ENCODE measurements around the gene RNF168.
"Not testable (repeated sequence)": the region's sequence is repeated elsewhere in the genome, so short reads cannot be mapped to it uniquely, and the experiment has no call there.

RNF168 gene

GRCh38 chr3:196506687-196507086, 3.1 kb upstream of the RNF168 start:
- H3K27ac ChIP-seq = no peak overlapping the region
- no peak overlapping the region for H3K4me2 ChIP-seq (ENCODE audit: low read length)
- peaks cover under 1% of the 10 kb centered on the region for H3K4me1 ChIP-seq
- H2AFZ ChIP-seq = peak overlapping the region; percentile 24
- no peaks in the 10 kb centered on the region for H3K36me3 ChIP-seq (ENCODE audit: control insufficient read depth, insufficient read depth, low read length)
- H3K27me3 ChIP-seq (ENCODE audit: control insufficient read depth, insufficient read depth, low read length) = no peaks in the 10 kb centered on the region
- no peaks in the 10 kb centered on the region for H3K9me3 ChIP-seq (ENCODE audit: control insufficient read depth, low read length)
- H3K9ac ChIP-seq = no peak overlapping the region
- TF ChIP-seq CTCF (IDR thresholded peaks at IDR 0.05) = no peak
- peaks cover 4% of the 10 kb centered on the region for H3K79me2 ChIP-seq
- no peak overlapping the region for H3K4me3 ChIP-seq (ENCODE audit: low read depth, low read length)

GRCh38 chr3:196504556-196504955, 988 bp upstream of the RNF168 start:
- no peak overlapping the region for H3K27ac ChIP-seq
- H3K4me1 ChIP-seq = peaks cover 13% of the 10 kb centered on the region
- no peak for TF ChIP-seq CTCF (IDR thresholded peaks at IDR 0.05)
- no peak overlapping the region for H3K4me2 ChIP-seq (ENCODE audit: low read length)
- H2AFZ ChIP-seq = peak overlapping the region; percentile 75
- H3K9ac ChIP-seq = no peak overlapping the region
- H3K36me3 ChIP-seq (ENCODE audit: control insufficient read depth, insufficient read depth, low read length) = no peaks in the 10 kb centered on the region
- H3K9me3 ChIP-seq (ENCODE audit: control insufficient read depth, low read length) = no peaks in the 10 kb centered on the region
- H3K79me2 ChIP-seq = peaks cover 24% of the 10 kb centered on the region
- H3K4me3 ChIP-seq (ENCODE audit: low read depth, low read length) = no peak overlapping the region
- H3K27me3 ChIP-seq (ENCODE audit: control insufficient read depth, insufficient read depth, low read length) = no peaks in the 10 kb centered on the region

- Histone ChIP-seq H3K79me2 (peaks cover 29% of the 10 kb centered on the region), H3K4me2 (ENCODE audit: low read length) (peak overlapping the region; percentile 67), H3K4me3 (ENCODE audit: low read depth, low read length) (peak overlapping the region; percentile 75), H3K4me1 (peaks cover 15% of the 10 kb centered on the region), H3K27ac (peak overlapping the region; percentile 79), H2AFZ (peak overlapping the region; percentile 75)
- not testable (repeated sequence) for H3K36me3 ChIP-seq (ENCODE audit: control insufficient read depth, insufficient read depth, low read length); H3K27me3 ChIP-seq (ENCODE audit: control insufficient read depth, insufficient read depth, low read length); H3K9me3 ChIP-seq (ENCODE audit: control insufficient read depth, low read length); H3K9ac ChIP-seq
Observed at GRCh38 chr3:196504077-196504398, 470 bp upstream of the RNF168 start.

- Histone ChIP-seq H3K9me3 (ENCODE audit: control insufficient read depth, low read length) (no peaks in the 10 kb centered on the region), H3K4me3 (ENCODE audit: low read depth, low read length) (peak overlapping the region; percentile 75), H3K36me3 (ENCODE audit: control insufficient read depth, insufficient read depth, low read length) (no peaks in the 10 kb centered on the region), H3K79me2 (peaks cover 40% of the 10 kb centered on the region), H3K9ac (peak overlapping the region; percentile 11), H3K4me2 (ENCODE audit: low read length) (peak overlapping the region; percentile 92), H3K27ac (peak overlapping the region; percentile 79), H2AFZ (peak overlapping the region; percentile 75), H3K27me3 (ENCODE audit: control insufficient read depth, insufficient read depth, low read length) (no peaks in the 10 kb centered on the region), H3K4me1 (peaks cover 16% of the 10 kb centered on the region)
- TF ChIP-seq CTCF (IDR thresholded peaks at IDR 0.05) = no peak
Observed at GRCh38 chr3:196502775-196503195, 783 bp downstream of the RNF168 start.

GRCh38 chr3:196501316-196502044, 2.1 kb downstream of the RNF168 start:
- H2AFZ ChIP-seq = no peak overlapping the region
- H3K27me3 ChIP-seq (ENCODE audit: control insufficient read depth, insufficient read depth, low read length) = no peaks in the 10 kb centered on the region
- peaks cover 16% of the 10 kb centered on the region for H3K4me1 ChIP-seq
- H3K9ac ChIP-seq = no peak overlapping the region
- no peak for TF ChIP-seq CTCF (IDR thresholded peaks at IDR 0.05)
- H3K36me3 ChIP-seq (ENCODE audit: control insufficient read depth, insufficient read depth, low read length) = no peaks in the 10 kb centered on the region
- H3K27ac ChIP-seq = no peak overlapping the region
- peak overlapping the region; percentile 75 for H3K4me3 ChIP-seq (ENCODE audit: low read depth, low read length)
- peaks cover 54% of the 10 kb centered on the region for H3K79me2 ChIP-seq
- H3K4me2 ChIP-seq (ENCODE audit: low read length) = peak overlapping the region; percentile 92
- H3K9me3 ChIP-seq (ENCODE audit: control insufficient read depth, low read length) = no peaks in the 10 kb centered on the region
